ENCODE results near the gene UAP1L1.
"Not testable (repeated sequence)": the region's sequence is repeated elsewhere in the genome, so short reads cannot be mapped to it uniquely, and the experiment has no call there.

UAP1L1 gene

DNA sequence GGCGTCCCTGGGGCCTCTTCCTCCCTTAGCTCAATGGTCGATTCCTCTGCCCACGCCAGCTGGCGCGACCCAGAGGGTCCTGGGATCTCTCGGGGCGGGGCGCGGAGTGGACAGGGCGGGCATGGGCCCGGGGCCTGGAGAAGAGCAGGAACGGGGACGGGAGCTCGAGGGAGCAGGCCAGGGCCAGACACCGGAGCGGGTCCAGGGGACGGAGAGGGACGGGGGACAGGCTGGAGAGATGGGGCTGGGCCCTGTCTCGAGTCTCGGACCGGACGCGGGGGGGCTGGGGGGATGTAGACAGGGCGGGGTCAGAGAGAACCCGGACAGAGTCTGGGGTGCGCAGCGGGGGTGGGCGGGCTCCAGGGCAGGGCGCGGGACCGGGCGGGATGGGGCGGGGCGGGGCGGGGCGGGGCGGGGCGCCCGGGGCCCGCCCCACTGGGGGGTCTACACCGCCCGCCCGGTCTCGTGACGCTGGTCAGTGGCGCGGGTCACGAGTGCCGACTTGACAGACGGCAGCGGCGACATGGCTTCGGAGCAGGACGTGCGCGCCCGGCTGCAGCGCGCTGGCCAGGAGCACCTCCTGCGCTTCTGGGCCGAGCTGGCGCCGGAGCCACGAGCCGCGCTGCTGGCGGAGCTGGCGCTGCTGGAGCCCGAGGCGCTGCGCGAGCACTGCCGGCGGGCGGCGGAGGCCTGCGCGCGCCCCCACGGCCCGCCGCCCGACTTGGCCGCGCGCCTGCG, at the start of gene UAP1L1:
TSS of gene UAP1L1 (plus strand) at position 508 of the 738 bp plus-strand sequence. CDS start at position 524, 16 bp downstream.
- DNase-seq = no peak

GRCh38 chr9:137028263-137029057, 48.9 kb upstream of the UAP1L1 start:
- DNase-seq = no peak

DNA sequence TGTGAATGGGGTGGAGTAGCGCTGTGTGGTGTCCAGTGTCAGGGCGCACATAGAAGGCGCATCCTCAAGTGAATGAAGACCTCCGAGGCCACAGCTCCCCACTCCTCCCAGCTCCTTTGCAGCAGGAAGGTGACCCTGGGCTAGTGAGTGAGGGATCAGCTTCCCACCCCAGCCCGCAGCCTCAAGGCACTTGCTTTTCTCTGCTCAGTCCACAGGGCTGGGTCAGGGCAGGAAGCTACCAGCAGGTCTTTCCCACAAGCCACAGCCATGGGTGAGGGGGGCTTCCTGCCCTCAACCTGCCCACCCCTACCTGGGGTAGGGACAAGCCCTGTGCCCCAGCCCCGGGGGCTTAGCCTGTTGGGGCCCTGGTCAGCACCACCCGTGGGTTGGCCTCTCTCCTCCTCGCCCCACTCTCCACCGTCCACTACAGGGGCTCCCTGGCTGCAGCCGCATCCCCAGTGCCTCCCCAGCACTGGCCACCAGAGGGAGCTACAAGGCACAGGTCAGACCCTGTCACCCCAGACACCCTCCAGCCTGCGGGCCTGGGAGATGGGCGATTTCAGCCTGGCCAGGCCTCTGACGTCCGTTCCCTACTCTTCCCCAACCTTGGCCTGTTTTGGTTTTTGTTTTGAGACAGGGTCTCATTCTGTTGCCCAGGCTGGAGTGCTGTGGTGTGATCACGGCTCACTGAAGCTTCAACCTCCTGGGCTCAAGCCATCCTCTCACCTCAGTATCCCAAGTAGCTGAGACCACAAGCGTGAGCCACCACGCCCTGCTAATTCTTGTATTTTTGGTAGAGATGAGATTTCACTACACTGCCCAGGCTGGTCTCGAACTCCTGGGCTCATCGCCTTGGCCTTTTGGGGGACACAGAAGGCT, 48.0 kb upstream of the UAP1L1 start:
- no peak for DNase-seq

- no peak for DNase-seq
These were observed 47.3 kb upstream of the UAP1L1 start for GRCh38 chr9:137030006-137030405.

DNA sequence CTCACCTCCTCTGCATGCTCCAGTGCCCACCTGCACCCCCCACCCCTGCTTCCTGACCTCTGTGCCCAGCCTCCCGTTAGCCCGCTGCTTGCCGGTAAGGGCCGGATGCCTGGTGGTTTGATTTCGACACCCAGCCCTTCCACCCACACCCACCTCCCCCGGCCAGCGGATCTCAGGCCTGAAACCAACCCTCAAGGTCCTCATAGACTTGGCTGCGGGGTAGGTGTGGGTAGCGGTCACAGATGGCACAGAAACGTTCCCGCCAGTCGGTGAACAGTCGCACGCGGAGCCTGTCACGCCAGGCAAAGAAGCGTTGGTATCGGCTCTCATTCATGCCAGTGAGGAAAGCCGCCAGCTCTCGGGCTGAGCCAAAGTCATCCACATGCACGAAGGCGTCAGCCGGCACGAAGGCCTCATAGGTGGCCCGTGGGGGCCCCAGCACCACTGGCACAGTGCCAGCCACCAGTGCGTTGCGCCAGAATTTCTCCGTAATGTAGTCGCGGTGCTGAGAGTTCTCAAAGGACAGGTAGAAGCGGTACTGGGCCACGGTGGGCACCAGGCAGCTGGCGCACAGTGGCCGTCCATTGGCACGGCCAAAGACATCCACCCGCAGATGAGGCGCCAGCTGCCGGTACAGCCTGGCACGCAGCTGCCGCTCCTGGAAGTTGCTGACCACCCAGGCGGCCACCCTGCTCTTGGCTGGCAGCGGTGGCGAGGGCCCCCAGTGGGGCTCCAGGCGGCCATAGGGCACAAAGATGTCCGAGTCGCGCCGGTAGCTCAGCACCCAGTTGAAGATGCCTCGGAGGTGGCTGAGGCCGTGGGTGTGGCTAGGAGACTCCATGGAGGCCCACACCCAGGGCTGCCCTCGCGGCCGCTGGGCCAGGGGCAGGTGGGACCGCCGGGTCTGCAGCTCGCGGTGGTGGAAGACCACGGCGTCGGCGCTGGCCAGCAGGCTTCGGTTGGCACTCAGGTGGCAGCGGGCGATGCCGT, 46.5 kb upstream of the UAP1L1 start:
- DNase-seq = no peak

DNA sequence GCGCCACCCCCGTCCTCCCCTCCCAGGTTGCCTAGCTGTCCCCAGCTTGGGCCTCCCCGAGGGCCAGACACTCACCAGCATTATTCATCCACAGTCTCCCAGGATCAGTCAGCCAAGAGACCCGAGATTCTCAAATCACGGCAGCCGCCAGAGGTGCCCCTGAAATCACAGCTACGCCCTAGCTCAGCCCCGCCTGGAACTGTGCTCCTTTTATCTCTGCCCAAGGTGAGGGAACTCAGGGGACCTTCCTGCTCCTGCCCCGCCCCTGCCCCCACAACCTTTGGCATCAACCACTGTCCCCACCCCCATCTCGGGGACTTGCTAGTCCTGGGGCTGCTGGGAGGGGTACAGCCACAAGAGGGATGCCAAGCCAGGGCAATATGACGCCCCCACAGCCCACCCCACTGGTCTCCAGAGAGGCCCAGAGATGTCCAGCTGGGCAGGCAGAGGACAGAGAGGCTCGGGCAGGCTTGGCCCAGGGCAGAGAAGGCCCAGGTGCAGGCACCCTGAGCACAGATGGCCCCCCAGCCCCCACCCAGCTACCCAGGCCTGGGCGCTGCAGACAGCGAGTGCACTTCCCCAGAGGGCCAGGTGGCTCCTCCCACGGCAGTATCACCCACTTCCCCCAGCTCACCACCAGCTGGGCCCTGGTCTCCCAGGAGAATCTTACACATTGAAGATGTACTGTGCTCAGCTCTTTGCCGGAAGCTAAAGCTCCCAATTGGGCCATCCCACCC, 45.2 kb upstream of the UAP1L1 start, which contains the start of gene FUT7:
TSS of gene FUT7 (minus strand) at position 185 of the 737 bp plus-strand sequence. CDS start at position 88, 97 bp downstream.
- no peak for DNase-seq

GRCh38 chr9:137032858-137033257, 44.5 kb upstream of the UAP1L1 start:
- no peak for DNase-seq

DNA sequence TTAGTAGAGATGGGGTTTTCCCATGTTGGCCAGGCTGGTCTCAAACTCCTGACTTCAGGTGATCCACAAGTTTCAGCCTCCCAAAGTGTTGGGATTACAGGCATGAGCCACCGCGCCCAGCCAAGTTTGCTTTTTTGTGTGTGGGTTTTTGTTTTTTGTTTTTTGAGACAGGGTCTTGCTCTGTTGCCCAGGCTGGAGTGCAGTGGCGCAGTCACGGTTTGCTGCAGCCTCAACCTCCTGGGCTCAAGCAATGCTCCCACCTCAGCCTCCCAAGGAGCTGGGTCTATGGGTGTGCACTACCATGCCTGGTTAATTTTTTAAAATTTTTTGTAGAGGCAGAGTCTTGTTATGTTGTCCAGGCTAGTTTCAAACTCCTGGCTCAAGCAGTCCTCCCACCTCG, 43.8 kb upstream of the UAP1L1 start:
- not testable (repeated sequence) for DNase-seq

GRCh38 chr9:137034039-137034708, 43.1 kb upstream of the UAP1L1 start:
- DNase-seq = no peak

GRCh38 chr9:137034709-137035506, 42.4 kb upstream of the UAP1L1 start:
- DNase-seq = peak; percentile 20

GRCh38 chr9:137035507-137035834, 41.8 kb upstream of the UAP1L1 start:
- no peak for DNase-seq

GRCh38 chr9:137035937-137036336, 41.4 kb upstream of the UAP1L1 start:
- no peak for DNase-seq

DNA sequence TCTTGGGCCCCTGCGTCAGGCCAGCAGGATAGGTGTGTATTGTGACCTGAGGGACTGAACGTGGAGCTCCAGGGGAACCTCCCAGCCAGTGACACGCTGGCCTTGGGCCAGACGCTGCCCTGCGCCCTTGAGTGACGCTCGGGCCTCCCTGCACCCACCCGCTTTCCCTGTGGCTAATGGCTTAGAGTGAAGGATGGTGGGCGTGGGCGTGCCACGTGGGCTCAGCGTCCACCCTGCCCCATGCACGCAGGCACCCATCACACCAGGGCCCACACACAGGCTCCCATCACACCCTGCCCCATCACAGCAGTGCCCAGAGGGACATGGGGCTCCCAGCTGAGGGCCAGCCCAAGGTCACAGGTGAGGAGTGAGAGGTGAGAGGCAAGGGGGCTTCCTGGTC, 40.3 kb upstream of the UAP1L1 start:
- no peak for DNase-seq

DNA sequence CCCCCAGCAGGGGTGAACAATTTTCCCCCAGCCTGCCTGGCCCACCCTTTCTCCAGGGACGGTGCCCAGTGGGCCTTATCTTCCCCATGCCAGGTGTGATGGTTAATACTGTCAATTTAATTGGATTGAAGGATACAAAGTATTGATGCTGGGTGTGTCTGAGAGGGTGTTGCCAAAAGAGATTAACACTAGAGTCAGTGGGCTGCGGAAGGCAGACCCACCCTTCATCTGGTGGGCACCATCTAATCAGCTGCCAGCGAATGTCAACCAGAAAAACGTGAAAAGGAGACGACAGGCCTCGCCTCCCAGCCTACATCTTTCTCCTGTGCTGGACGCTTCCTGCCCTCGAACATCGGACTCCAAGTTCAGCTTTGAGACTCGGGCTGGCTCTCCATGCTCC, 39.8 kb upstream of the UAP1L1 start:
- no peak for DNase-seq

DNA sequence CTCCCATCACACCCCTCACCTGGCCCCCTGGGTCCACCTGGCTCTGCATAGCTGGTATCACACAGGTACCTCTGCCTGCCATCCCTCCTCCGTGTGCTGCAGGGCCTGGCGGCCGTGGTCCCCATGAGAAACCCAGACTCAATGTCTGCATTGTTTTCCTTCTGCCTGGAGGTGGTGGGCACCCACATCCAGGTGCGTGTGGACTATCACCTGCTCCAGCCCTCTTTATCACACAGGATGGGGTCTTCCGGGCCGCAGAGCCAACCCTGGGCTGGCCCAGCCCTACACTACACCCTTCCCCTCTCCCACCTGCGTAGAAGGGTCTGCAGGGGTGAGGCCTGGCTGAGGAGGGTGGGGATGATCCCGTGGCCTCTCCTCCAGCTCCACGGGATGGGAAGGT, 38.4 kb upstream of the UAP1L1 start:
- DNase-seq = no peak

DNA sequence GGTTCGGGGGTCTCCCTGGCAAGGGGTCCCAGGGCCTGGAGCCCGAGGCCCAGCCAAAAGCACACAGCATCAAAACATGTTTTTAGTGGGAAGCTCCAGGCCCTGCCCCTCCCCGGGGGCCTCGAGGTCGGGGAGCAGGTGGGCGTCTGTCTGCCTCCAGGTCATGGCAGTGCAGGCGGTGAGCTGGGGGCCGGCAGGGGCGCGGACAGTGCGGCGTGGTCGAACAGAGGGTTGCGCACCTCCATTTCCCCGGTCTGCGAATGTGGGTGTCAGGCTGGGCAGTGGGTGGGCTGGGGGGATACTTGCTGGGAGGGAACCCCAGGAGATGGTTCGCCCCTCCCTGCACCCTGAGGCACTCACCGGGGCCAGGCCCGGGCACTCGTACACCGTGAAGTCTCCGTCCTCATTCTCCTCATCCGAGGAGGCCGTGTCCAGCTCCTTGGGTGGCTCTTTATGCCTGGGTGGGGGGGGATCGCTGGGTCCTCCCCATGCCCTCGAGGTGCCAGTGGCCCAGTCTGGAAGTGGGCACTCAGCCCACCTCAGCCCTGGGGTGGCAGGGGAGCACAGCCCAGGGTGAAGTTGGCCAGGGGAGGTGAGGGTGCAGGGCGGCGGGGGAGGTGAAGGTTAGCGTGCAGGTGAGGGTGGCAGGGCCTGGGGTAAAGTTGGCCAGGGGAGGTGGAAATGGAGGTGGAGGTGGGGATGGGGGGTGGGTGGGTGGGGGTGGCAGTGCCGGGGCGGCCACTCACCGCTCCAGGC, 37.5 kb upstream of the UAP1L1 start:
- no peak for DNase-seq

GRCh38 chr9:137040568-137040967, 36.7 kb upstream of the UAP1L1 start:
- DNase-seq = no peak

GRCh38 chr9:137041124-137041523, 36.2 kb upstream of the UAP1L1 start:
- no peak for DNase-seq
